ENCODE data around the gene KIF15.
A peak's percentile ranks its signal among the peaks of the same experiment; 100 is the strongest.
"Not testable (repeated sequence)": the region's sequence is repeated elsewhere in the genome, so short reads cannot be mapped to it uniquely, and the experiment has no call there.

The KIF15 gene

GRCh38 chr3:44761424-44762169 lies at the start of gene KIF15, which contains the start of gene KIAA1143:
KIF15 (plus strand) TSS chr3:44761794; CDS start chr3:44761866, 72 bp downstream.
KIAA1143 (minus strand) TSS chr3:44761619; CDS start chr3:44761602, 17 bp downstream.
- peak; percentile 55 for DNase-seq

GRCh38 chr3:44712455-44713075 lies 49.0 kb upstream of the KIF15 start, which contains the start of gene ZNF502:
ZNF502 (plus strand) TSS chr3:44712660; CDS start chr3:44720262, 7,602 bp downstream.
- peak; percentile 6 for DNase-seq

GRCh38 chr3:44721231-44722102 lies 40.1 kb upstream of the KIF15 start:
- DNase-seq = no peak

GRCh38 chr3:44722103-44722401 lies 39.5 kb upstream of the KIF15 start:
- no peak for DNase-seq

- DNase-seq = peak; percentile 38
Measured at GRCh38 chr3:44729384-44729910, 32.1 kb upstream of the KIF15 start, which contains the start of gene ZNF501. ZNF501 (plus strand) TSS chr3:44729635; CDS start chr3:44734422, 4,787 bp downstream.

GRCh38 chr3:44734646-44735168 lies 26.9 kb upstream of the KIF15 start:
- DNase-seq = no peak

GRCh38 chr3:44761101-44761423 lies 532 bp upstream of the KIF15 start:
- DNase-seq = no peak

- DNase-seq = no peak
Measured at GRCh38 chr3:44762170-44762677, 630 bp downstream of the KIF15 start.

- no peak for DNase-seq
Measured at GRCh38 chr3:44762690-44763089, 1.1 kb downstream of the KIF15 start.

GRCh38 chr3:44764248-44764647 lies 2.7 kb downstream of the KIF15 start:
- no peak for DNase-seq

- no peak for DNase-seq
Measured at GRCh38 chr3:44771424-44772098, 10.0 kb downstream of the KIF15 start.

GRCh38 chr3:44772099-44772442 lies 10.5 kb downstream of the KIF15 start:
- DNase-seq = no peak

GRCh38 chr3:44782891-44783290 lies 21.3 kb downstream of the KIF15 start:
- DNase-seq = no peak

- DNase-seq = no peak
Measured at GRCh38 chr3:44795197-44795596, 33.6 kb downstream of the KIF15 start.

- no peak for DNase-seq
Measured at GRCh38 chr3:44802011-44802410, 40.4 kb downstream of the KIF15 start.

GRCh38 chr3:44803298-44803697 lies 41.7 kb downstream of the KIF15 start:
- no peak for DNase-seq

GRCh38 chr3:44805960-44806359 lies 44.4 kb downstream of the KIF15 start:
- no peak for DNase-seq

- no peak for DNase-seq
Measured at GRCh38 chr3:44814751-44815150, 53.2 kb downstream of the KIF15 start.

- not testable (repeated sequence) for DNase-seq
Measured at GRCh38 chr3:44816334-44816733, 54.7 kb downstream of the KIF15 start.

- DNase-seq = not testable (repeated sequence)
Measured at GRCh38 chr3:44821206-44821605, 59.6 kb downstream of the KIF15 start.

GRCh38 chr3:44825264-44825925 lies 63.8 kb downstream of the KIF15 start:
- no peak for DNase-seq

- DNase-seq = no peak
Measured at GRCh38 chr3:44827196-44827595, 65.6 kb downstream of the KIF15 start.

Measured in NCI-H1694 (cell line).